LNCaP clone FGC (cell line): ENCODE results near the gene EZR.

Experiments used
- DNase-seq: peaks from one replicate; pipeline ENCODE4 v3.0.0-alpha.2; 2011; ENCODE audit warnings: low read depth
- H3K4me3 ChIP-seq: 2 replicates; pipeline ENCODE4 v1.5.1; 2011; ENCODE audit warnings: mild to moderate bottlenecking, low read depth, low read length, control low read depth
- TF ChIP-seq, protein P1 (sequence below): IDR thresholded peaks from 2 replicates; pipeline ENCODE4 v1.5.1; 2012; ENCODE audit warnings: mild to moderate bottlenecking; ENCODE audit not compliant: control insufficient read depth, insufficient read depth; ENCODE audit errors: extremely low read depth

Gene EZR

DNA sequence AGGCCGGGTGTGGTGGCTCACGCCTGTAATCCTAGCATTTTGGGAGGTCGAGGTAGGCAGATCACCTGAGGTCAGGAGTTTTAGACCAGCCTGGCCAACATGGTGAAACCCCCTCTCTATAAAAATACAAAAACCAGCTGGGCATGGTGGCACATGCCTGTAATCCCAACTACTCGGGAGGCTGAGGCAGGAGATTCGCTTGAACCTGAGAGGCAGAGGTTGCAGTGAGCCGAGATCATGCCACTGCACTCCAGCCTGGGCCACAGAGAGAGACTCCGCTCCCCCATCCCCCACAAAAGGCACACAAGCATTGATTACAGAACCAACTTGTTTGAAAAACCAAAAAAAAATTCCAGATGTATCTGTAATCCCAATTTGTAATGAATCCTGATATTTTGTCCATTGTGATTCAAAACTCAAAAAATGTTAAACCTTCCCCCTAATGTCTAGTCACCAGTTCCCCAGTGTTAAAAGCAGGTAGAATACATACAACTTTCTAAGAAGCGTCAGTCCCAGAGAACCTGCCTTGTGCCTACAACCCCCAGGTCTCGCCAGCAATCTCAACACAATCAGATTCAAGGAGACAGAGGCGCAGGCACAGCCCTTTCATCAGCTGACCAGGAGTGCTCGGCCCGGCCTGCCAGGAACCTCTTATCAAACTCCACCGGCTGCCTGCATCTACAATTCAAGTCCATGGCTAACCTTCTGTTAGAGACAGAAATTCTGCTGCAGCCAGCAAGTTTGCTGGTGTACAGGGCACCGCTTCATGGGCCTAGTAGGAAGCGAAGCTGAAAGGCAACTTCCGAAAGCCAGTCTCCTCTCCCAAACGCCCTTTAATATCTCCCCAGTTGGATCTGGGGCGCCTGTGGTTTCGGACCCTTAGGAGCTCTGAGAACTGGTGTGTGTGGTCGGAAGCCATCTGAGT lies 2.1 kb downstream of the EZR start:
- H3K4me3 ChIP-seq = peak overlapping the region; percentile 60
- TF ChIP-seq, protein P1, sequence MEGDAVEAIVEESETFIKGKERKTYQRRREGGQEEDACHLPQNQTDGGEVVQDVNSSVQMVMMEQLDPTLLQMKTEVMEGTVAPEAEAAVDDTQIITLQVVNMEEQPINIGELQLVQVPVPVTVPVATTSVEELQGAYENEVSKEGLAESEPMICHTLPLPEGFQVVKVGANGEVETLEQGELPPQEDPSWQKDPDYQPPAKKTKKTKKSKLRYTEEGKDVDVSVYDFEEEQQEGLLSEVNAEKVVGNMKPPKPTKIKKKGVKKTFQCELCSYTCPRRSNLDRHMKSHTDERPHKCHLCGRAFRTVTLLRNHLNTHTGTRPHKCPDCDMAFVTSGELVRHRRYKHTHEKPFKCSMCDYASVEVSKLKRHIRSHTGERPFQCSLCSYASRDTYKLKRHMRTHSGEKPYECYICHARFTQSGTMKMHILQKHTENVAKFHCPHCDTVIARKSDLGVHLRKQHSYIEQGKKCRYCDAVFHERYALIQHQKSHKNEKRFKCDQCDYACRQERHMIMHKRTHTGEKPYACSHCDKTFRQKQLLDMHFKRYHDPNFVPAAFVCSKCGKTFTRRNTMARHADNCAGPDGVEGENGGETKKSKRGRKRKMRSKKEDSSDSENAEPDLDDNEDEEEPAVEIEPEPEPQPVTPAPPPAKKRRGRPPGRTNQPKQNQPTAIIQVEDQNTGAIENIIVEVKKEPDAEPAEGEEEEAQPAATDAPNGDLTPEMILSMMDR = no peak
- DNase-seq = no peak

- TF ChIP-seq, protein P1 = no peak
- H3K4me3 ChIP-seq = no peak overlapping the region
- no peak for DNase-seq
Measured at GRCh38 chr6:158816329-158816728, 2.8 kb downstream of the EZR start.

GRCh38 chr6:158815907-158816306 lies 3.3 kb downstream of the EZR start:
- TF ChIP-seq, protein P1 = no peak
- no peak for DNase-seq
- H3K4me3 ChIP-seq = no peak overlapping the region

GRCh38 chr6:158815379-158815724 lies 3.8 kb downstream of the EZR start:
- TF ChIP-seq, protein P1 = no peak
- DNase-seq = no peak
- H3K4me3 ChIP-seq = no peak overlapping the region

DNA sequence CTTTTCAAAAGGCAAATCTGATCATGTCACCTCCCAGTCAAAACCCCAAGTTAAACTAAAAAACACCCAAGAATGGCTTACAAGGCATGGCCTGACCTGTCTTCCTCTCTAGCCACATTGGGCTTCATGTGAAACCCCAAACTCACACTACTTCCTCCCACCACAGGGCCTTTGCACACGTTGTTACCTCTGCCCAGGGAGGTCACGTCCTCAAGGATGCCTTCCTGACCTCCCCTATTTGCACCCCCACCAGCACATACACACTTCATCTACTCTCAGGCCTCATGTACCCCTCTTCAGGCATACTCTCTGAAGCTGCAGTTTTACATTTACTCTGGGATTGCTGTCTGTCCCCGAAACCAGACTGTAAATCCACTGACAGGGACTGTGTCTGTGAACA lies 6.1 kb downstream of the EZR start:
- TF ChIP-seq, protein P1 = no peak
- no peak overlapping the region for H3K4me3 ChIP-seq
- DNase-seq = no peak

DNA sequence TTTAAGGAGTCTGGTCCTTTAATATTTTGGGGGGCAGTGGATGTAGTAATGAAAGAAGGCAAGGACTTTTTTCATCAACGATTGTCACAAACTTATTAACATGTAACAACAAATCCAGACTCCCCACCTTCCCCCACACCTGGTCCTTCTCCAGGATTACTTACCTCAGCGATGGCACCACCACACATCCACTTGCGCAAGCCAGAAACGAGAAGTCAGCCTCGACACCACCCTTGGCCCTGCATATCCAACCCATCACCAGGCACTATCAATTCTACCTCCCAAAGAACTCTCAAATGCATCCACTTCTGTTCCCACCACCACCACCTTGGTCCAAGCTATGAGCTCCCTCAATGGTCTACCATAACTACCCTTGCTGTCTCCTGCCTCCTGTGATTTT lies 6.6 kb downstream of the EZR start:
- no peak overlapping the region for H3K4me3 ChIP-seq
- TF ChIP-seq, protein P1 = no peak
- no peak for DNase-seq
